ENCODE measurements around the gene CATSPERB.
"Not testable (repeated sequence)": the region's sequence is repeated elsewhere in the genome, so short reads cannot be mapped to it uniquely, and the experiment has no call there.

Gene CATSPERB

GRCh38 chr14:91732859-91733477 is 1.1 kb upstream of the CATSPERB start:
- DNase-seq: no peak

GRCh38 chr14:91732439-91732838 is 553 bp upstream of the CATSPERB start:
- no peak for DNase-seq

- DNase-seq: no peak
Measured at GRCh38 chr14:91731018-91731417, 868 bp downstream of the CATSPERB start.

- DNase-seq: no peak
Measured at GRCh38 chr14:91729756-91730155, 2.1 kb downstream of the CATSPERB start.

GRCh38 chr14:91728616-91729183 is 3.2 kb downstream of the CATSPERB start:
- no peak for DNase-seq

- no peak for DNase-seq
Measured at GRCh38 chr14:91727121-91727520, 4.8 kb downstream of the CATSPERB start.

- DNase-seq: no peak
Measured at GRCh38 chr14:91723501-91723900, 8.4 kb downstream of the CATSPERB start.

GRCh38 chr14:91722386-91722785 is 9.5 kb downstream of the CATSPERB start:
- no peak for DNase-seq

GRCh38 chr14:91719839-91720238 is 12.0 kb downstream of the CATSPERB start:
- DNase-seq: no peak

GRCh38 chr14:91716999-91717398 is 14.9 kb downstream of the CATSPERB start:
- no peak for DNase-seq

- DNase-seq: no peak
Measured at GRCh38 chr14:91714805-91715204, 17.1 kb downstream of the CATSPERB start.

GRCh38 chr14:91708795-91709194 is 23.1 kb downstream of the CATSPERB start:
- no peak for DNase-seq

GRCh38 chr14:91706996-91707395 is 24.9 kb downstream of the CATSPERB start:
- DNase-seq: no peak

GRCh38 chr14:91694643-91695042 is 37.2 kb downstream of the CATSPERB start:
- no peak for DNase-seq

GRCh38 chr14:91693346-91693745 is 38.5 kb downstream of the CATSPERB start:
- no peak for DNase-seq

- DNase-seq: no peak
Measured at GRCh38 chr14:91692075-91692474, 39.8 kb downstream of the CATSPERB start.

GRCh38 chr14:91689608-91690007 is 42.3 kb downstream of the CATSPERB start:
- DNase-seq: no peak

- DNase-seq: peak; percentile 0
Measured at GRCh38 chr14:91687436-91687835, 44.5 kb downstream of the CATSPERB start.

- no peak for DNase-seq
Measured at GRCh38 chr14:91685600-91685999, 46.3 kb downstream of the CATSPERB start.

GRCh38 chr14:91681893-91682563 is 49.9 kb downstream of the CATSPERB start:
- DNase-seq: no peak

- DNase-seq: no peak
Measured at GRCh38 chr14:91681118-91681517, 50.8 kb downstream of the CATSPERB start.

- DNase-seq: no peak
Measured at GRCh38 chr14:91679273-91679672, 52.6 kb downstream of the CATSPERB start.

- not testable (repeated sequence) for DNase-seq
Measured at GRCh38 chr14:91677687-91678086, 54.2 kb downstream of the CATSPERB start.

GRCh38 chr14:91674911-91675310 is 57.0 kb downstream of the CATSPERB start:
- no peak for DNase-seq

- no peak for DNase-seq
Measured at GRCh38 chr14:91669867-91670266, 62.0 kb downstream of the CATSPERB start.
